ENCODE measurements around the gene RFC2. TPM values are rescaled to one million over a fixed set of nuclear protein-coding genes. Genes with fewer than 3 reads are reported as not detected.

RFC2 gene
- total RNA-seq, 2 experiments from 2014 or later: 77.4 to 79.2 TPM

DNA sequence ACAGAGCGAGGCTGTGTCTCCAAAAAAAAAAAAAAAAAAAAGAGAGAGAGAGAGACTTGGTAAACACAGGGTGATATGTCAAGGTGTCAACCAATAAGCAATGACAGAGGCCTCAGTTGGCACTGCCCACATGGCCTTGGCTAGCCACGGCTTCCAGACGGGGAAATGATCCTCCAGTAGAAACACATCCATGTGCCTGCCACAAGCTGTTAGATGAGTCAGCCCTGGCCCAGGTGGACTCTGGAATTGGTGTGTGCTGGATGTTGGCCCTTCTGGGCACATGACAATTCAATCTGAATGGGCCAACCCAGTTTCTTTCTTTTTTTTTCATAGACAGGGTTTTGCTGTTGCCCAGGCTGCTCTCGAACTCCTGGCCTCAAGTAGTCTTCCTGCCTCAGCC is 13.7 kb downstream of the RFC2 start:
- no peaks in the 10 kb centered on the region for H4K20me1 ChIP-seq (ENCODE audit: insufficient read depth, low read length)
- no peak overlapping the region for H3K4me3 ChIP-seq (ENCODE audit: low read depth, low read length, poor library complexity, severe bottlenecking)
- no peak overlapping the region for H3K4me2 ChIP-seq (ENCODE audit: low read length)
- H2AFZ ChIP-seq (ENCODE audit: low read length): no peak overlapping the region
- ChIA-PET POLR2A (no interaction called here), CTCF (ENCODE audit: unreplicated experiment) (no interaction called here)
- no TSS peak for BruUV-seq (replicated peaks)
- H3K4me1 ChIP-seq (ENCODE audit: insufficient read depth, low read length, poor library complexity, severe bottlenecking): peaks cover 26% of the 10 kb centered on the region
- no peak overlapping the region for H3K27ac ChIP-seq (ENCODE audit: low read depth, low read length, poor library complexity, severe bottlenecking)
- TF ChIP-seq EZH2phosphoT487 (IDR thresholded peaks at IDR 0.05; ENCODE audit: borderline replicate concordance, low read depth, low read length): no peak
- TF ChIP-seq, protein P1, sequence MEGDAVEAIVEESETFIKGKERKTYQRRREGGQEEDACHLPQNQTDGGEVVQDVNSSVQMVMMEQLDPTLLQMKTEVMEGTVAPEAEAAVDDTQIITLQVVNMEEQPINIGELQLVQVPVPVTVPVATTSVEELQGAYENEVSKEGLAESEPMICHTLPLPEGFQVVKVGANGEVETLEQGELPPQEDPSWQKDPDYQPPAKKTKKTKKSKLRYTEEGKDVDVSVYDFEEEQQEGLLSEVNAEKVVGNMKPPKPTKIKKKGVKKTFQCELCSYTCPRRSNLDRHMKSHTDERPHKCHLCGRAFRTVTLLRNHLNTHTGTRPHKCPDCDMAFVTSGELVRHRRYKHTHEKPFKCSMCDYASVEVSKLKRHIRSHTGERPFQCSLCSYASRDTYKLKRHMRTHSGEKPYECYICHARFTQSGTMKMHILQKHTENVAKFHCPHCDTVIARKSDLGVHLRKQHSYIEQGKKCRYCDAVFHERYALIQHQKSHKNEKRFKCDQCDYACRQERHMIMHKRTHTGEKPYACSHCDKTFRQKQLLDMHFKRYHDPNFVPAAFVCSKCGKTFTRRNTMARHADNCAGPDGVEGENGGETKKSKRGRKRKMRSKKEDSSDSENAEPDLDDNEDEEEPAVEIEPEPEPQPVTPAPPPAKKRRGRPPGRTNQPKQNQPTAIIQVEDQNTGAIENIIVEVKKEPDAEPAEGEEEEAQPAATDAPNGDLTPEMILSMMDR (conservative IDR thresholded peaks at IDR 0.05; ENCODE audit: low read length): no peak
- peaks cover 97% of the 10 kb centered on the region for H3K36me3 ChIP-seq (ENCODE audit: insufficient read depth, low read length)
- DNase-seq (ENCODE audit: low spot score): no peak
- H3K79me2 ChIP-seq (ENCODE audit: insufficient read depth, low read depth, low read length): no peaks in the 10 kb centered on the region; the same call in 1 of the 2 replicates
- H3K9me3 ChIP-seq (ENCODE audit: low read length): no peaks in the 10 kb centered on the region
- intact Hi-C loops (cut with micrococcal nuclease; ENCODE audit: unreplicated experiment): no loop called here
- H3K9me2 ChIP-seq (ENCODE audit: insufficient read depth, low read length): no peaks in the 10 kb centered on the region

DNA sequence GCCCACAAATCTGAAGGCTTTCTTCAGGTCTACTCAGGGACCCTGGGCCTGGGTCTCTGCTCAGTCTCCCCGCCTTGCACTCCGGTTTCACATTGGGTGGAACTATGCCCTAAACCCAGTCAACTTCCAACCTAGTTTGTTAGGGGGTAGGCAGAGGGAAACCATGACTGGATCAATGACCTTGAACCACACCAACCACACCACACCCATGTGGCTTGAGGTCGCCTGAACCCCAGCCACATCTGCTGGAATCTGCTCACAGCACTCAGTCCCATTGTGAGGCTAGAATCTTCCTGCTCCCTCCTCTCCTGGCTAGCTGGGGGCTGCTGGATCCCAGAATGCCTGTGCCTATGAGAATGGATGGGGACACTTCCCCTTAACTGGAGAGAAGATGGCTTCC is 17.9 kb downstream of the RFC2 start:
- Histone ChIP-seq H3K27ac (ENCODE audit: low read depth, low read length, poor library complexity, severe bottlenecking) (no peak overlapping the region), H3K9me2 (ENCODE audit: insufficient read depth, low read length) (no peaks in the 10 kb centered on the region), H4K20me1 (ENCODE audit: insufficient read depth, low read length) (0 out of 2 replicates have a peak, but pooled peaks cover 7% of the 10 kb centered on the region), H3K79me2 (ENCODE audit: insufficient read depth, low read depth, low read length) (no peaks in the 10 kb centered on the region), H2AFZ (ENCODE audit: low read length) (no peak overlapping the region), H3K4me3 (ENCODE audit: low read depth, low read length, poor library complexity, severe bottlenecking) (no peak overlapping the region), H3K36me3 (ENCODE audit: insufficient read depth, low read length) (peaks cover 98% of the 10 kb centered on the region), H3K9me3 (ENCODE audit: low read length) (no peaks in the 10 kb centered on the region), H3K4me1 (ENCODE audit: insufficient read depth, low read length, poor library complexity, severe bottlenecking) (peaks cover 21% of the 10 kb centered on the region), H3K4me2 (ENCODE audit: low read length) (no peak overlapping the region)
- no peak for DNase-seq (ENCODE audit: low spot score)
- TF ChIP-seq EZH2phosphoT487 (IDR thresholded peaks at IDR 0.05; ENCODE audit: borderline replicate concordance, low read depth, low read length): no peak
- TF ChIP-seq, protein P1 (conservative IDR thresholded peaks at IDR 0.05; ENCODE audit: low read length): no peak
- ChIA-PET POLR2A (interaction anchor here (0.5 to 1.2 kb wide), 2 partner anchors 14 to 110 kb away, joined by 3 to 4 read pairs; no protein-coding TSS in a partner anchor), CTCF (ENCODE audit: unreplicated experiment) (no interaction called here)
- BruUV-seq (replicated peaks): no TSS peak
- intact Hi-C loops (cut with micrococcal nuclease; ENCODE audit: unreplicated experiment): no loop called here

DNA sequence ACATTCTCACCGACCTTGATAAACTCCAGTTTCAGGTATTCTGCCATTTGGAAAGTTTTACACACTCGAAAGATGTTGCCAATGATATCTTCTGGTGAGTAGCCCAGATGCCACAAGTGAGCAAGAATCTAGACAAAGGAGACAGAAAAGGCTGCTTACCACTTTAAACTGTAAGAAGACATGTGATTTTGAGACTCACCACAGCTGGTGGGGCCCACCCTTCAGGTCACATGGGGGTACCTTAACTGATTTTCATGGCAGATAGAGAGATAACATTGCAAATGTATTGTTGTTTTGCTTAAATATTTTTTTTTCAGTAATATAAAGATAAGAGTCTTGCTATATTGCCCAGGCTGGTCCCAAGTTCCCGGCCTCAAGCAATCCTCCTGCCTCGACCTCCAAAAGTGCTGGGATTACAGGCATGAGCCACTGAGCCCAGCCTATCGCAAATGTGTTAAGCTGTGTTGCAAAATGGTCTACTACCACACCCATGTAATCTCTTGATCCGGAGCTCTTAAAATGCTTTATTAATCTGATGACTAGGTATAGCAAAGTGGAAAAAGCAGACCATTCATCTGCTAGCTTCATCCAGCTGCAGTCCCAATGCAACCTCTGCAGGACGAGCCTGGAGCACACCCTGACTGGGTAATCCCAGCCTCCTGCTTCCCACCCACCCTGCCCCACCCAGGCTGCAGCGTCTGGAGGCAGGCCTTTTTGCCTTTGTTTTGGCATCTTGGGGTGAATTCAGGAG is 18.5 kb downstream of the RFC2 start:
- Histone ChIP-seq H4K20me1 (ENCODE audit: insufficient read depth, low read length) (0 out of 2 replicates have a peak, but pooled peaks cover 7% of the 10 kb centered on the region), H3K36me3 (ENCODE audit: insufficient read depth, low read length) (peaks cover 98% of the 10 kb centered on the region), H3K9me2 (ENCODE audit: insufficient read depth, low read length) (no peaks in the 10 kb centered on the region), H3K4me2 (ENCODE audit: low read length) (no peak overlapping the region), H3K9me3 (ENCODE audit: low read length) (no peaks in the 10 kb centered on the region), H3K79me2 (ENCODE audit: insufficient read depth, low read depth, low read length) (no peaks in the 10 kb centered on the region), H3K4me1 (ENCODE audit: insufficient read depth, low read length, poor library complexity, severe bottlenecking) (peaks cover 25% of the 10 kb centered on the region), H3K4me3 (ENCODE audit: low read depth, low read length, poor library complexity, severe bottlenecking) (no peak overlapping the region), H3K27ac (ENCODE audit: low read depth, low read length, poor library complexity, severe bottlenecking) (peak overlapping the region; percentile 18), H2AFZ (ENCODE audit: low read length) (no peak overlapping the region)
- no peak for DNase-seq (ENCODE audit: low spot score)
- ChIA-PET POLR2A (no interaction called here), CTCF (ENCODE audit: unreplicated experiment) (no interaction called here)
- TF ChIP-seq, protein P1 (conservative IDR thresholded peaks at IDR 0.05; ENCODE audit: low read length): no peak
- TF ChIP-seq EZH2phosphoT487 (IDR thresholded peaks at IDR 0.05; ENCODE audit: borderline replicate concordance, low read depth, low read length): no peak
- intact Hi-C loops (cut with micrococcal nuclease; ENCODE audit: unreplicated experiment): no loop called here
- BruUV-seq (replicated peaks): no TSS peak

Data from OCI-LY7 (cell line).